K562 (cell line): ENCODE data around the gene HDHD3. TPM values are rescaled to one million over a fixed set of nuclear protein-coding genes. Genes with fewer than 3 reads are reported as not detected.

ENCODE experiments used
- ATAC-seq: fragments of 200-7000 bp; cut with Tn5 transposase; 3 replicates; pipeline ENCODE4 v1.9.1; 2020; ENCODE audit warnings: moderate library complexity
- BruUV-seq: library from RNA; stranded (reverse); fragments of 400-500 nt; replicated peaks from 2 replicates; lab custom pipeline; 2021; lab: Mats Ljungman, UMichigan
- CTCF ChIA-PET: fragments of 300-600 bp; formaldehyde crosslinking; extraction: SDS; loops from one replicate; lab custom pipeline; 2021; ENCODE audit warnings: low intra/inter-chr PET ratio; lab: Yijun Ruan, JAX
- POLR2A ChIA-PET: fragments of 300-600, 350-650 bp; sonication (Branson Sonifier 250); formaldehyde crosslinking; extraction: SDS; loops from one replicate; lab custom pipeline; 2021; ENCODE audit warnings: antibody characterized with exemption, inconsistent platforms; lab: Yijun Ruan, JAX
- DNase-seq, 4 experiments: peaks; one replicate each; pipeline versions ENCODE4 v3.0.0 to v3.0.0-alpha.2; 2011 to 2018; ENCODE audit warnings: low spot score in 3 of 4, mixed read lengths in 3 of 4; ENCODE audit errors: extremely low read depth in 1 of 4
- FAIRE-seq: peaks from 2 replicates; lab custom pipeline; 2011; peaks lifted over from hg19 to GRCh38; lab: Jason Lieb, UNC
- H2AFZ ChIP-seq: 2 replicates; pipeline ENCODE4 v1.6.0; 2011; ENCODE audit warnings: low read depth, low read length, control low read depth, inconsistent platforms
- H3K27ac ChIP-seq: fragments of 200-600 bp; 3 replicates; pipeline ENCODE4 v1.8.0; 2011; ENCODE audit warnings: low read depth, mild to moderate bottlenecking, control low read depth, inconsistent platforms, low read length, moderate library complexity, mixed read lengths; ENCODE audit errors: extremely low read depth
- H3K27me3 ChIP-seq, 2 experiments: fragments of 300-600 bp in 1 of 2; 2 replicates in 1 of 2; 3 replicates in 1 of 2; pipeline versions ENCODE4 v1.6.0 to v1.8.0; 2011; ENCODE audit warnings: inconsistent platforms in 2 of 2, low read length in 2 of 2, mild to moderate bottlenecking in 1 of 2, mixed read lengths in 1 of 2, moderate library complexity in 1 of 2; ENCODE audit not compliant: control insufficient read depth in 2 of 2, insufficient read depth in 2 of 2
- H3K36me3 ChIP-seq: fragments of 300-600 bp; 3 replicates; pipeline ENCODE4 v1.8.0; 2011; ENCODE audit warnings: mild to moderate bottlenecking, low read length, inconsistent platforms; ENCODE audit not compliant: control insufficient read depth, insufficient read depth
- H3K4me1 ChIP-seq, 2 experiments: fragments of 200-600 bp in 1 of 2; replicated peaks in 1 of 2; 2 replicates in 1 of 2; 3 replicates in 1 of 2; pipeline versions ENCODE4 v1.5.1 to v1.8.0; 2011; ENCODE audit warnings: inconsistent platforms in 2 of 2, low read length in 2 of 2, mild to moderate bottlenecking in 1 of 2, mixed read lengths in 1 of 2, moderate library complexity in 1 of 2; ENCODE audit not compliant: control insufficient read depth in 2 of 2, insufficient read depth in 2 of 2
- H3K4me2 ChIP-seq: 2 replicates; pipeline ENCODE4 v1.6.1; 2011; ENCODE audit warnings: low read length, control low read depth, inconsistent platforms, mixed read lengths; ENCODE audit not compliant: insufficient read depth
- H3K4me3 ChIP-seq: fragments of 200-600 bp; sonication (generic), shearing (Covaris generic); 2 replicates; pipeline ENCODE4 v1.5.1; 2016; ENCODE audit warnings: control low read depth, inconsistent platforms
- H3K79me2 ChIP-seq: fragments of 200-600 bp; 3 replicates; pipeline ENCODE4 v1.8.0; 2011; ENCODE audit warnings: low read length, inconsistent platforms; ENCODE audit not compliant: control insufficient read depth, insufficient read depth
- H3K9ac ChIP-seq, 2 experiments: 2 replicates each; pipeline versions ENCODE4 v1.6.0 to v1.6.1; 2011; ENCODE audit warnings: low read depth in 2 of 2, low read length in 2 of 2, control low read depth in 1 of 2, inconsistent platforms in 1 of 2, mild to moderate bottlenecking in 1 of 2, mixed read lengths in 1 of 2; ENCODE audit not compliant: insufficient read depth in 1 of 2
- H3K9me1 ChIP-seq: one replicate; pipeline ENCODE4 v1.6.0; 2011; ENCODE audit warnings: inconsistent platforms, mild to moderate bottlenecking, low read length, moderate library complexity; ENCODE audit not compliant: control insufficient read depth, insufficient read depth
- H3K9me3 ChIP-seq: replicated peaks from 2 replicates; pipeline ENCODE4 v1.5.1; 2011; ENCODE audit warnings: low read depth, low read length, inconsistent platforms; ENCODE audit not compliant: control insufficient read depth, insufficient read depth
- H4K20me1 ChIP-seq: replicated peaks from 2 replicates; pipeline ENCODE4 v1.6.1; 2011; ENCODE audit warnings: low read length, inconsistent platforms, mixed read lengths; ENCODE audit not compliant: control insufficient read depth, insufficient read depth
- EHMT2 ChIP-seq: fragments of 450-650 bp; IDR thresholded peaks from 2 replicates; pipeline ENCODE4 v1.6.1; 2018; ENCODE audit warnings: antibody characterized with exemption
- FOXM1 ChIP-seq, 2 experiments: fragments of 450-650 bp in 1 of 2; sonication (generic) in 1 of 2; formaldehyde crosslinking in 1 of 2; IDR thresholded peaks; 2 replicates each; pipeline versions ENCODE4 v1.6.1 to v1.9.0; 2017 to 2022; ENCODE audit warnings: low read depth in 2 of 2, mild to moderate bottlenecking in 2 of 2, missing genetic modification reagents in 1 of 2, moderate library complexity in 1 of 2
- HMGXB4 ChIP-seq: sonication (generic); formaldehyde crosslinking; IDR thresholded peaks from 2 replicates; pipeline ENCODE4 v1.8.1; 2023; ENCODE audit warnings: mild to moderate bottlenecking, missing genetic modification reagents
- MAX ChIP-seq: sonication (generic); formaldehyde crosslinking; IDR thresholded peaks from 2 replicates; pipeline ENCODE4 v1.9.0; 2022; ENCODE audit warnings: mild to moderate bottlenecking, missing genetic modification reagents
- MLLT1 ChIP-seq, 2 experiments: fragments of 450-650 bp; IDR thresholded peaks; 2 replicates each; pipeline ENCODE4 v1.6.1; 2016
- NFRKB ChIP-seq: fragments of 450-650 bp; IDR thresholded peaks from 2 replicates; pipeline ENCODE4 v1.6.1; 2016; ENCODE audit warnings: low read depth
- PTRF ChIP-seq: fragments of 450-650 bp; IDR thresholded peaks from 2 replicates; pipeline ENCODE4 v1.6.1; 2016; ENCODE audit warnings: mild to moderate bottlenecking, missing genetic modification characterization, missing compliant biosample characterization
- SMARCB1 ChIP-seq: IDR thresholded peaks from 2 replicates; pipeline ENCODE4 v1.6.1; 2011; ENCODE audit warnings: improper control_type of control experiment, low read depth; ENCODE audit not compliant: insufficient read length
- TFAM ChIP-seq: fragments of 250-450 bp; sonication (Bioruptor Pico); conservative IDR thresholded peaks from 2 replicates; pipeline ENCODE4 v1.5.0; 2021; ENCODE audit warnings: mild to moderate bottlenecking, moderate library complexity
- ZNF518B ChIP-seq: fragments of 250-450 bp; sonication (Bioruptor Pico); IDR thresholded peaks from 2 replicates; pipeline ENCODE4 v1.5.0; 2021; ENCODE audit warnings: mild to moderate bottlenecking, moderate library complexity
- ZNF551 ChIP-seq: fragments of 250-450 bp; sonication (Bioruptor Pico); IDR thresholded peaks from 2 replicates; pipeline ENCODE4 v1.5.0; 2021; ENCODE audit warnings: mild to moderate bottlenecking, moderate library complexity
- ZNF584 ChIP-seq: fragments of 200-800 bp; sonication (Bioruptor generic); IDR thresholded peaks from 2 replicates; pipeline ENCODE4 v1.6.1; 2016; ENCODE audit warnings: low read depth, mild to moderate bottlenecking, missing genetic modification characterization, missing compliant biosample characterization
- WGBS: fragments of 100-300 bp; shearing (Covaris generic); methylation state at CpG from one replicate; pipeline ENCODE4 v1.1.6; 2016; ENCODE audit warnings: low coverage, mixed read lengths; ENCODE audit not compliant: insufficient coverage; ENCODE audit errors: missing lambda C conversion rate; 5-methylcytosine and 5-hydroxymethylcytosine counted together
- in situ Hi-C: fragments of 300-500 bp; cut with MboI; formaldehyde crosslinking; loops from 4 replicates; pipeline ENCODE4 v1.15.0; 2018; ENCODE audit warnings: inconsistent platforms, mixed read lengths
- intact Hi-C: fragments of 100-400 bp; cut with micrococcal nuclease; formaldehyde crosslinking; loops from 2 replicates; pipeline ENCODE4 v1.14.2; 2022
- polyA plus RNA-seq, 8 experiments: library from polyadenylated mRNA; depleted of rRNA in 4 of 8; stranded (reverse) in 5 of 8; unstranded in 3 of 8; fragments of >200 nt; fragmentation: Nextera tagmentation in 2 of 8; fragmentation: Illumina TruSeq in 1 of 8; extraction: Ambion mirVana in 2 of 8; extraction: Trizol in 1 of 8; gene quantifications; 2 replicates each; pipeline versions ENCODE4 v1.2.1 to v1.2.3, GENCODE V29; 2011 to 2014; ENCODE audit warnings: inconsistent platforms in 1 of 8, missing spikeins in 1 of 8
- total RNA-seq, 7 experiments: library from RNA; depleted of rRNA in 6 of 7; stranded (reverse); fragments of >200 nt in 6 of 7; fragmentation: Illumina TruSeq in 2 of 7; extraction: Trizol in 2 of 7; gene quantifications; 2 replicates each; pipeline versions ENCODE4 v1.2.1 to v1.2.3, GENCODE V29; 2011 to 2021; ENCODE audit warnings: low replicate concordance in 1 of 7

The HDHD3 gene
- total and polyA plus RNA-seq, 9 of the 15 experiments (the other 6 are each of a cell fraction or from before 2014, with no cell fraction given) = 1.1 to 19.1 (median 10.9) TPM

GRCh38 chr9:113359385-113359784, 17.4 kb downstream of the HDHD3 start:
- no peaks in the 10 kb centered on the region for H3K79me2 ChIP-seq
- H3K27me3 ChIP-seq = 0 out of 5 replicates have a peak, but pooled peaks cover 0 to 9% of the 10 kb centered on the region in 2 experiments
- no peak overlapping the region for H3K4me2 ChIP-seq
- H3K36me3 ChIP-seq = no peaks in the 10 kb centered on the region
- H3K27ac ChIP-seq = no peak overlapping the region
- no TSS peak for BruUV-seq
- H3K9me1 ChIP-seq = no peaks in the 10 kb centered on the region
- WGBS = 6% methylated on average over 1 of the region's 1 CpG
- in situ Hi-C loops (no loop called here), intact Hi-C loops (loop anchor here (5.0 kb wide), 1 partner anchor 298 kb away; no protein-coding TSS in a partner anchor)
- ATAC-seq = no peak
- H2AFZ ChIP-seq = no peak overlapping the region
- H3K9me3 ChIP-seq = no peaks in the 10 kb centered on the region
- no peak overlapping the region for H3K4me3 ChIP-seq
- CTCF ChIA-PET = no interaction called here
- no peak for FAIRE-seq
- peaks cover 16 to 20% of the 10 kb centered on the region in 2 experiments; a peak in 4 of 5 replicates for H3K4me1 ChIP-seq
- no peak for DNase-seq
- 0 out of 2 replicates have a peak, but pooled peaks cover 3% of the 10 kb centered on the region for H4K20me1 ChIP-seq
- no peak for TF ChIP-seq NFRKB
- TF ChIP-seq PTRF (tag) = no peak
- TF ChIP-seq MLLT1 (IDR thresholded peaks at IDR 0.05) = no peak
- TF ChIP-seq ZNF518B = no peak
- TF ChIP-seq SMARCB1 = no peak
- no peak for TF ChIP-seq ZNF551
- no peak for TF ChIP-seq MAX (CRISPR knock-in tag)
- TF ChIP-seq HMGXB4 (CRISPR knock-in tag) = no peak
- TF ChIP-seq FOXM1 (IDR thresholded peaks at IDR 0.05; ENCODE audit: low read depth) = no peak
- TF ChIP-seq FOXM1 (CRISPR knock-in tag; IDR thresholded peaks at IDR 0.05; ENCODE audit: low read depth) = no peak
- no peak for TF ChIP-seq EHMT2
- no peak for TF ChIP-seq ZNF584 (CRISPR knock-in tag)
- TF ChIP-seq TFAM = no peak
- TF ChIP-seq, all 486 proteins: peak for 0
- POLR2A ChIA-PET = interaction anchor here (1.0 kb wide), 1 partner anchor 40 kb away, joined by 3 read pairs; no protein-coding TSS in a partner anchor
- no peak overlapping the region for H3K9ac ChIP-seq
